Measurements from ENCODE around the gene LGR6.
A peak's percentile ranks its signal among the peaks of the same experiment; 100 is the strongest.
"Not testable (repeated sequence)": the region's sequence is repeated elsewhere in the genome, so short reads cannot be mapped to it uniquely, and the experiment has no call there.

The LGR6 gene

DNA sequence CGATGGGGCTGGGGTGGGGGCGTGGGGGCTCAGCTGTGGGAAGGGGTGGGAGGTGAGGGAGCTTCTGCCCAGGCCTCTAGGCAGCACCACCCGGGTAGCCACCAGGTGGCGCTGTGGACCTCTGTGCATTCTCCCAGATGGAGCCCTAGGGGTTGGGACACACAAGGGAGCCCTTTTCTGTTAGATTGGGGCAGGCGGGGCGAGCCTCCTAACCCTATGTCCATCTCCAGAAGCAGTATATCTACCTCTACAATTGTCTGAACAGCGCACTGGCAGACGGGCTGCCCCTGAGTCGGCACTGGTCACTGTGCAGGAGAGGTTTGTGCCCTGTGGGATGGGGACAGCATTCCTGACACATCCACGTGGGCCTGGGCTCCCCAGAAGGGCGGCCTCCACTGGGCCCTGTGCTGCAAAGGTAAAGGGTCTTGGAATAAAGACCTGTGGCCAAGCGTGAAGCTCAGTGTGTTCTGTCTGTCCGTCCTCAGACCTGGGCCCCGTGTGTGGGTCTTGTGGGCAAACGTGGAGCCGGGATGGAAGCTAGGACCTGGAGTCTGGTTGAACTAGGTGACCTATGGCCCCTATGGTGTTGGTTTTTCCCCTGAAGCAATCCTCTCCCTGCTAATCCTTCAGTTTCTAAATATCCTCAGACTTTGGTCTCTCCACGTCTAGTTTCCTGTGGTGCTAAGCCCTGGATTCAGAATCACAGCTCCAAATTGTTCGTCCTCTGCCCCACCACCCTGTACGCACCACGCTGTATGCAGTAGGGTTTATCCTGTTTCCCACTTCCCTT, 4.4 kb upstream of the LGR6 start:
- no peak overlapping the region for H3K27ac ChIP-seq
- H3K9me3 ChIP-seq (replicated peaks in 1 of 11), result no peaks in the 10 kb centered on the region
- no peak overlapping the region for H3K4me3 ChIP-seq
- no peak for TF ChIP-seq Cebpa-rat (IDR thresholded peaks at IDR 0.05)
- H3K4me1 ChIP-seq, result peaks cover 14 to 34% (median 22%) of the 10 kb centered on the region in 10 experiments
- H3K4me2 ChIP-seq, result no peak overlapping the region
- H3K9ac ChIP-seq, result no peak overlapping the region
- peaks cover 0 to 14% (median 0%) of the 10 kb centered on the region in 11 experiments; a peak in 11 of 22 replicates for H3K27me3 ChIP-seq
- H3K36me3 ChIP-seq, result no peaks in the 10 kb centered on the region
- H4K20me1 ChIP-seq, result peaks cover 0 to 30% (median 0%) of the 10 kb centered on the region in 11 experiments; a peak in 8 of 22 replicates

- no peak overlapping the region for H3K4me3 ChIP-seq
- no peak for TF ChIP-seq Cebpa-rat (IDR thresholded peaks at IDR 0.05)
- peaks cover 0 to 24% (median 0%) of the 10 kb centered on the region in 11 experiments; a peak in 11 of 22 replicates for H3K27me3 ChIP-seq
- H3K36me3 ChIP-seq, result no peaks in the 10 kb centered on the region
- no peaks in the 10 kb centered on the region for H3K9me3 ChIP-seq (replicated peaks in 1 of 11)
- H4K20me1 ChIP-seq, result peaks cover 0 to 36% (median 0%) of the 10 kb centered on the region in 11 experiments; a peak in 10 of 22 replicates
- peaks cover 17 to 38% (median 28%) of the 10 kb centered on the region in 10 experiments for H3K4me1 ChIP-seq
- H3K9ac ChIP-seq, result no peak overlapping the region
- no peak overlapping the region for H3K4me2 ChIP-seq
- H3K27ac ChIP-seq, result no peak overlapping the region
Measured at GRCh38 chr1:202189918-202190715, 3.5 kb upstream of the LGR6 start.

GRCh38 chr1:202191391-202191790, 2.2 kb upstream of the LGR6 start:
- peaks cover 0 to 36% (median 0%) of the 10 kb centered on the region in 11 experiments; a peak in 11 of 22 replicates for H3K27me3 ChIP-seq
- not testable (repeated sequence) for H3K4me3 ChIP-seq; H3K36me3 ChIP-seq; H3K9me3 ChIP-seq (replicated peaks in 1 of 11); H3K27ac ChIP-seq; H3K9ac ChIP-seq; H3K4me2 ChIP-seq
- peaks cover 17 to 51% (median 39%) of the 10 kb centered on the region in 10 experiments for H3K4me1 ChIP-seq
- H4K20me1 ChIP-seq, result peaks cover 0 to 40% (median 0%) of the 10 kb centered on the region in 11 experiments; a peak in 10 of 22 replicates

DNA sequence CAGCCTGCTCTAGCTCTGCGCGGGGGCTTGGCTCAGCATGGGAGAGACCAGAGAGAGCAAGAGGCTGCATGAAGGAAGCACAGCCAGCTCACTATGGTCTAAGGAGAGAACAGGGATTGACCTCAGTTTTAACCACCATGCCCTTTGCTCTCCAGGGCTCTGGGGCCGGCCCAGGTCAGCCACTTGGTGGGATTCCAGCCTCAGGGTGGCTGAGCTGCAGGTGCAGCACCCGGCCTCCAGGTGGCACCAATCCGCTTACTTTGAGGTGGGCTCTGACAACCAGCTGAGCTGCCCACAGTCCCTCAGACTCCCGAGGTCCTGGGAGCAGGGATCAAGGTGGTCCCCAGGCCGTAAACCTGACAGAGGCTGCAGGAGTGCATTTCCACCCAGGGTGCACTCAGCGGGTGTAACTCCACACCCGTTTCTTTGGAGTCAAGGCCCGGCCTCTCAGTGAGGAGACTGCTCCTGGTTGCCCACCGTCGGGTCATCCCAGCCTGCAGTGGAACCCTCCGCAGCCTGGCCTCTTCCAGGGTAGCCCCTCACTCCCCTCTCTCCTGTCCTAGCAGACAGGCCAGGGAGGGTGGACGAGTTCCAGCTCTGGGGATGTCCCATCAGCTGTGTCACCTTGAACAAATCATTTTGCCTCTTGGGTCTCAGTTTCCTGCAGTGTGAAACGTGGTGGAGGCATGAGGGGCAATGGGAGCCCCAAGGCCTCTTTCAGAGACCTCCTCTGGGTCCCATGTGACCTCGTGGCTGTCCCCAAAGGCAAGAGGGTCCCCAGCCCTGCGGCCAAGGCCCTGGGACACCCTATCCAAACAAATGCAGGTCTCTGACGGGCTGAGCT, 607 bp upstream of the LGR6 start:
- Histone ChIP-seq H3K27ac (peak overlapping the region in 3 of 11 experiments; percentile 26 to 62 (median 56); a peak in 4 of 22 replicates), H3K4me3 (peak overlapping the region; percentile 35 to 77 (median 62); a peak in 19 of 20 replicates), H3K9ac (peak overlapping the region in 9 of 11 experiments; percentile 16 to 82 (median 63); a peak in 16 of 22 replicates), H3K36me3 (no peaks in the 10 kb centered on the region), H3K27me3 (peaks cover 0 to 36% (median 0%) of the 10 kb centered on the region in 11 experiments; a peak in 11 of 22 replicates), H3K9me3 (replicated peaks in 1 of 11) (no peaks in the 10 kb centered on the region), H3K4me2 (peak overlapping the region; percentile 86 to 100 (median 99)), H3K4me1 (peaks cover 17 to 63% (median 41%) of the 10 kb centered on the region in 10 experiments), H4K20me1 (peaks cover 0 to 32% (median 0%) of the 10 kb centered on the region in 11 experiments; a peak in 10 of 22 replicates)
- TF ChIP-seq Cebpa-rat (IDR thresholded peaks at IDR 0.05), result no peak

DNA sequence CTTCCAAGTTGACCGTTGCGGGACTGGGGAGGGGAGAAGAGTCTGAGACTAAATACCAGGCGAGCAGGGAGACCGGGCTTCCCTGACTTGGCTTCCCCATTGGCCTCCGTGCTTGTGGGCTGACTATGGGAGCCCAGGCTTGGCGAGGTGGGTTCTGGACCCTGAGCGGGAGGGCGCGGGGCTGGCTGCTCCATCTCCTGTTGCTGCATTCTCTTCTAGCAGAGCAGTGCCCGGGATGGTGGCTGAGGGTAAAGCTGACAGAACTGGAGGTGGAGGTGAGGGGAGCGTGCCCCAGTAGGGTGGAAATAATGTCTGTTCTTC, 689 bp downstream of the LGR6 start:
- Histone ChIP-seq H3K4me2 (peak overlapping the region; percentile 86 to 100 (median 99)), H3K4me1 (peaks cover 22 to 69% (median 52%) of the 10 kb centered on the region in 10 experiments), H4K20me1 (peaks cover 0 to 28% (median 0%) of the 10 kb centered on the region in 11 experiments; a peak in 10 of 22 replicates), H3K27ac (peak overlapping the region in 4 of 11 experiments; percentile 28 to 62 (median 52); a peak in 7 of 22 replicates), H3K36me3 (no peaks in the 10 kb centered on the region), H3K9me3 (replicated peaks in 1 of 11) (no peaks in the 10 kb centered on the region), H3K9ac (peak overlapping the region in 7 of 11 experiments; percentile 51 to 82 (median 69); a peak in 12 of 22 replicates), H3K4me3 (peak overlapping the region; percentile 35 to 77 (median 62)), H3K27me3 (peaks cover 0 to 36% (median 0%) of the 10 kb centered on the region in 11 experiments; a peak in 11 of 22 replicates)
- TF ChIP-seq Cebpa-rat (IDR thresholded peaks at IDR 0.05), result no peak

DNA sequence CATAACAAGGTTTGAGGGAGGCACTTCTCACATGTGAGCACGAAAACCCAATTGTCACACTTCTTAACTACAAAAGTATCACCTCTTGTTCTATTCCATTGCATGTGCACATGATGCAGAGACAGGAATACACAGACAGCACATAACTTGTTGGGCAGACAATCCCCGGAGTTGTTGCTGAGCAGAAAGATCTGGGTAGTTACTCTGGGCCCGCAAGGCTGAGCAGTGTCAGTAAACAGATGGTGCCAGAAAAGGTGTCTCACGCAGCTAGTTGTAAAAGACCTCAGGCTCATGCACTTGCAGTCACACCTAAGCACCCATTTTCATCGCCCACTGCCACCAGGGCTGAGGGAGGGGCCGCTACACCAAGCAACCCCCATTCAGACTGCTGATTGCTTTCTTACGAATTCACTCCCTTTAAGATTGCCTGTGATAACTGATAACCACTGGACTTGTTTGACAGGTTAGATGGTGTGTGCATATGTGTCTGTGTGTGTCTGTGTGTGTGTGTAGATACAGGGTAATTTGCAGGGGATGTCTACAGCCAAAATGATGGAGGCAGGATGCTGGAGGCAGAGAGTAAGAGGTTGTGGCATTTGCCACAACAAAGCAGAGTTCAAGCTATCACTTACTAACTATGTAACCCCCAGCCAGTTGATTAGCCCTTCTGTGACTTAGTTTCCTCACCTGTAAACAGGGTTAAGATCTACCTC, 4.2 kb downstream of the LGR6 start:
- Histone ChIP-seq H3K27ac (no peak overlapping the region), H3K4me1 (peaks cover 32 to 98% (median 82%) of the 10 kb centered on the region in 10 experiments), H3K9me3 (replicated peaks in 1 of 11) (no peaks in the 10 kb centered on the region), H3K9ac (no peak overlapping the region), H3K4me3 (no peak overlapping the region), H4K20me1 (peaks cover 0 to 29% (median 0%) of the 10 kb centered on the region in 11 experiments; a peak in 10 of 22 replicates), H3K4me2 (peak overlapping the region in 6 of 11 experiments; percentile 78 to 98 (median 90); a peak in 9 of 22 replicates), H3K27me3 (peaks cover 0 to 45% (median 0%) of the 10 kb centered on the region in 11 experiments; a peak in 11 of 22 replicates), H3K36me3 (no peaks in the 10 kb centered on the region)
- no peak for TF ChIP-seq Cebpa-rat (IDR thresholded peaks at IDR 0.05)

DNA sequence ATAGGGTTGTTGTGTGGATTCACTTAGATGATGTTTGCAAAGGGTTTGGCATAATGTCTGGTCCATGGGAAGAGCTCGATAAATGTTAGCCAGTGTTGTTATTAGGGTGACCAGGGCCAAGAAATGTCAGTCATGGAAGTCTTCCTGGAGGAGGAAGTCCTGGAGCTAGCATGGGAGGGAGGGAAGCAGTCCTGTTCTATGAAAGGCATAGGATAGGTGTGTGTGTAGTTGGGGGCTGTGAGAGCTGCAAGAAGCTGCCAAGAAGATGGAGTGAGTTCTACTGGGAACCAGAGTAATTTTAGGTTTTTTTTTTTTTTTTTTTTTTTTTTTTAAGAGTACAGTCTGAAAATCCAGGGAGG, 4.7 kb downstream of the LGR6 start:
- Histone ChIP-seq H3K36me3 (no peaks in the 10 kb centered on the region), H3K4me3 (no peak overlapping the region), H4K20me1 (peaks cover 0 to 23% (median 0%) of the 10 kb centered on the region in 11 experiments; a peak in 10 of 22 replicates), H3K4me2 (peak overlapping the region in 8 of 11 experiments; percentile 78 to 98 (median 87); a peak in 14 of 22 replicates), H3K27ac (no peak overlapping the region), H3K9ac (no peak overlapping the region), H3K9me3 (replicated peaks in 1 of 11) (no peaks in the 10 kb centered on the region), H3K4me1 (peaks cover 27 to 98% (median 82%) of the 10 kb centered on the region in 10 experiments), H3K27me3 (peaks cover 0 to 40% (median 0%) of the 10 kb centered on the region in 11 experiments; a peak in 11 of 22 replicates)
- no peak for TF ChIP-seq Cebpa-rat (IDR thresholded peaks at IDR 0.05)
